HepG2 (cell line): Measurements from ENCODE around the gene B9D2. TPM values are rescaled to one million over a fixed set of nuclear protein-coding genes. Genes with fewer than 3 reads are reported as not detected.

Experiments
- CBX1 ChIP-seq: IDR thresholded peaks from one replicate; pipeline ENCODE4 v1.6.1; 2016; ENCODE audit warnings: antibody characterized with exemption, low read depth
- CHD4 ChIP-seq: fragments of 200-600 bp; sonication (generic); IDR thresholded peaks from 2 replicates; pipeline ENCODE4 v1.7.0; 2017; ENCODE audit warnings: mild to moderate bottlenecking, low read length, borderline replicate concordance
- DMAP1 ChIP-seq: IDR thresholded peaks from 2 replicates; pipeline ENCODE4 v1.6.1; 2016
- HNF4A ChIP-seq: sonication (generic); formaldehyde crosslinking; IDR thresholded peaks from 2 replicates; pipeline ENCODE4 v1.4.0; 2020; ENCODE audit warnings: missing genetic modification reagents
- HOXA7 ChIP-seq: sonication (generic); formaldehyde crosslinking; IDR thresholded peaks from 2 replicates; pipeline ENCODE4 v1.8.1; 2022; ENCODE audit warnings: mild to moderate bottlenecking, missing genetic modification reagents, moderate library complexity
- NR2F6 ChIP-seq, 2 experiments: IDR thresholded peaks; 2 replicates each; pipeline ENCODE4 v1.6.1; 2016; ENCODE audit warnings: antibody characterized with exemption in 1 of 2, mild to moderate bottlenecking in 1 of 2
- PPARG ChIP-seq: conservative IDR thresholded peaks from 2 replicates; pipeline ENCODE4 v1.6.1; 2016; ENCODE audit warnings: missing biosample characterization, missing genetic modification reagents
- RFX5 ChIP-seq: IDR thresholded peaks from 2 replicates; pipeline ENCODE4 v1.6.1; 2011; ENCODE audit warnings: low read depth, low read length, improper control_type of control experiment
- TGIF2 ChIP-seq: IDR thresholded peaks from 2 replicates; pipeline ENCODE4 v1.6.1; 2016; ENCODE audit warnings: control low read depth, missing compliant biosample characterization
- THYN1 ChIP-seq: sonication (generic); formaldehyde crosslinking; IDR thresholded peaks from 2 replicates; pipeline ENCODE4 v1.8.1; 2023; ENCODE audit warnings: low read depth, mild to moderate bottlenecking, moderate library complexity, missing genetic modification reagents, borderline replicate concordance
- XRCC5 ChIP-seq: fragments of 200-400 bp; formaldehyde crosslinking; optimal IDR thresholded peaks from 2 replicates; pipeline ENCODE3; 2017; ENCODE audit warnings: mild to moderate bottlenecking, low read length
- ZFY ChIP-seq: sonication (generic); formaldehyde crosslinking; IDR thresholded peaks from 2 replicates; pipeline ENCODE4 v1.4.0; 2020; ENCODE audit warnings: missing genetic modification reagents
- ZIK1 ChIP-seq: sonication (generic); formaldehyde crosslinking; IDR thresholded peaks from 2 replicates; pipeline ENCODE4 v1.5.0; 2020; ENCODE audit warnings: mild to moderate bottlenecking, low read depth, missing genetic modification reagents, borderline replicate concordance
- ZNF629 ChIP-seq: sonication (generic); formaldehyde crosslinking; conservative IDR thresholded peaks from 2 replicates; pipeline ENCODE4 v1.5.0; 2020; ENCODE audit warnings: missing genetic modification reagents
- ZNF749 ChIP-seq: sonication (generic); formaldehyde crosslinking; IDR thresholded peaks from 2 replicates; pipeline ENCODE4 v1.8.0; 2022; ENCODE audit warnings: mild to moderate bottlenecking, missing genetic modification reagents, moderate library complexity, borderline replicate concordance
- ZNF781 ChIP-seq: sonication (generic); formaldehyde crosslinking; IDR thresholded peaks from 2 replicates; pipeline ENCODE4 v1.5.1; 2020; ENCODE audit warnings: borderline replicate concordance, mild to moderate bottlenecking, missing genetic modification reagents; ENCODE audit errors: not compliant biosample characterization
- ZNF792 ChIP-seq: IDR thresholded peaks from 2 replicates; pipeline ENCODE4 v1.6.1; 2016
- ZSCAN22 ChIP-seq: sonication (generic); formaldehyde crosslinking; IDR thresholded peaks from 2 replicates; pipeline ENCODE4 v1.4.0; 2020; ENCODE audit warnings: mild to moderate bottlenecking, missing genetic modification reagents
- polyA plus RNA-seq, 8 experiments: library from polyadenylated mRNA; depleted of rRNA in 3 of 8; stranded (reverse) in 7 of 8; unstranded in 1 of 8; fragments of >200 nt; fragmentation: Illumina TruSeq in 4 of 8; extraction: Trizol in 4 of 8; gene quantifications; 2 replicates each; pipeline versions ENCODE4 v1.2.1 to v1.2.3, GENCODE V29; 2011 to 2016; ENCODE audit warnings: low read depth in 4 of 8, missing spikeins in 1 of 8, mixed read lengths in 1 of 8; ENCODE audit not compliant: insufficient read depth in 1 of 8
- total RNA-seq, 5 experiments: library from RNA; depleted of rRNA; stranded (reverse); fragments of >200 nt; fragmentation: Illumina TruSeq; extraction: Trizol; gene quantifications; 2 replicates each; pipeline ENCODE4 v1.2.3, GENCODE V29; 2016; ENCODE audit warnings: low read depth in 1 of 5
- TF ChIP-seq, protein P1 (sequence below): sonication (generic); formaldehyde crosslinking; IDR thresholded peaks from 2 replicates; pipeline ENCODE4 v1.5.1; 2020; ENCODE audit warnings: missing genetic modification reagents, mild to moderate bottlenecking, borderline replicate concordance
- TF ChIP-seq, protein P2 (sequence below): sonication (generic); formaldehyde crosslinking; IDR thresholded peaks from 2 replicates; pipeline ENCODE4 v1.4.0; 2020; ENCODE audit warnings: low read depth, missing genetic modification reagents
- TF ChIP-seq, protein P3 (sequence below): IDR thresholded peaks from 2 replicates; pipeline ENCODE4 v1.6.1; 2016; ENCODE audit warnings: missing genetic modification reagents, missing compliant biosample characterization
- TF ChIP-seq, protein P4 (sequence below): sonication (generic); formaldehyde crosslinking; IDR thresholded peaks from 2 replicates; pipeline ENCODE4 v1.5.0; 2020; ENCODE audit warnings: mild to moderate bottlenecking, missing genetic modification reagents, moderate library complexity

B9D2 gene
- total and polyA plus RNA-seq, 2 of the 13 experiments (the other 11 are each of a cell fraction or from before 2014, with no cell fraction given): 3.1 to 4.4 TPM

DNA sequence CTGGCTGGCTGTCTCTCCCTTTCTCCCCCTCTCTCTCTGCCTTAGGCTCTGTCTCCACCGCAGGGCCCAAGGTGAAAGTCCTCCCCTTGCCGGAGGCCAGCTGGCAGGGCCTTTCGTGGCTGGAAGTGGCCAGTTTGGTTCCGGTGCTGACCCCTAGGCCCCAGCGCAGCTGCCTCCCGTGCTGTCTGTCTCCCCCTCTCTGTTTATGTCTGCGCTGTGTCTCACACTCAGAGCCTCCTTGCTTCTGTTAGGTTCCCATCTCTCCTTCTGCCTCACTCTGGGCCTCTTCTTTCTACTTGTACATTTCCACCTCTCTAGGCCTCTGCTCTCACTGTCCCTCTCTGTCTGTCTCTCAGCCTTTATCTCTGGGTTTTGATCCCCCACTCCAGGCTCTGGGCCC lies 40.9 kb downstream of the B9D2 start (continued):
- TF ChIP-seq, protein P1, sequence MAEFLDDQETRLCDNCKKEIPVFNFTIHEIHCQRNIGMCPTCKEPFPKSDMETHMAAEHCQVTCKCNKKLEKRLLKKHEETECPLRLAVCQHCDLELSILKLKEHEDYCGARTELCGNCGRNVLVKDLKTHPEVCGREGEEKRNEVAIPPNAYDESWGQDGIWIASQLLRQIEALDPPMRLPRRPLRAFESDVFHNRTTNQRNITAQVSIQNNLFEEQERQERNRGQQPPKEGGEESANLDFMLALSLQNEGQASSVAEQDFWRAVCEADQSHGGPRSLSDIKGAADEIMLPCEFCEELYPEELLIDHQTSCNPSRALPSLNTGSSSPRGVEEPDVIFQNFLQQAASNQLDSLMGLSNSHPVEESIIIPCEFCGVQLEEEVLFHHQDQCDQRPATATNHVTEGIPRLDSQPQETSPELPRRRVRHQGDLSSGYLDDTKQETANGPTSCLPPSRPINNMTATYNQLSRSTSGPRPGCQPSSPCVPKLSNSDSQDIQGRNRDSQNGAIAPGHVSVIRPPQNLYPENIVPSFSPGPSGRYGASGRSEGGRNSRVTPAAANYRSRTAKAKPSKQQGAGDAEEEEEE (CRISPR knock-in tag): no peak
- TF ChIP-seq ZIK1 (CRISPR knock-in tag) (no peak), ZSCAN22 (no peak), ZNF629 (CRISPR knock-in tag) (0 out of 2 replicates have a peak, but pooled peaks have one; percentile 13), CHD4 (no peak), PPARG (CRISPR knock-in tag) (no peak), THYN1 (CRISPR knock-in tag) (no peak), NR2F6 (IDR thresholded peaks at IDR 0.05) (peak; percentile 31; the same call in 1 of the 2 replicates), NR2F6 (CRISPR knock-in tag; IDR thresholded peaks at IDR 0.05) (peak; percentile 82), ZFY (peak; percentile 69), ZNF749 (no peak), ZNF792 (CRISPR knock-in tag) (peak; percentile 15; the same call in 1 of the 2 replicates), RFX5 (no peak), ZNF781 (CRISPR knock-in tag) (no peak), TGIF2 (CRISPR knock-in tag) (no peak), HOXA7 (CRISPR knock-in tag) (no peak), DMAP1 (CRISPR knock-in tag) (peak; percentile 26; the same call in 1 of the 2 replicates), CBX1 (no peak), HNF4A (CRISPR knock-in tag) (peak; percentile 62), XRCC5 (peak; percentile 27)
- TF ChIP-seq, protein P2, sequence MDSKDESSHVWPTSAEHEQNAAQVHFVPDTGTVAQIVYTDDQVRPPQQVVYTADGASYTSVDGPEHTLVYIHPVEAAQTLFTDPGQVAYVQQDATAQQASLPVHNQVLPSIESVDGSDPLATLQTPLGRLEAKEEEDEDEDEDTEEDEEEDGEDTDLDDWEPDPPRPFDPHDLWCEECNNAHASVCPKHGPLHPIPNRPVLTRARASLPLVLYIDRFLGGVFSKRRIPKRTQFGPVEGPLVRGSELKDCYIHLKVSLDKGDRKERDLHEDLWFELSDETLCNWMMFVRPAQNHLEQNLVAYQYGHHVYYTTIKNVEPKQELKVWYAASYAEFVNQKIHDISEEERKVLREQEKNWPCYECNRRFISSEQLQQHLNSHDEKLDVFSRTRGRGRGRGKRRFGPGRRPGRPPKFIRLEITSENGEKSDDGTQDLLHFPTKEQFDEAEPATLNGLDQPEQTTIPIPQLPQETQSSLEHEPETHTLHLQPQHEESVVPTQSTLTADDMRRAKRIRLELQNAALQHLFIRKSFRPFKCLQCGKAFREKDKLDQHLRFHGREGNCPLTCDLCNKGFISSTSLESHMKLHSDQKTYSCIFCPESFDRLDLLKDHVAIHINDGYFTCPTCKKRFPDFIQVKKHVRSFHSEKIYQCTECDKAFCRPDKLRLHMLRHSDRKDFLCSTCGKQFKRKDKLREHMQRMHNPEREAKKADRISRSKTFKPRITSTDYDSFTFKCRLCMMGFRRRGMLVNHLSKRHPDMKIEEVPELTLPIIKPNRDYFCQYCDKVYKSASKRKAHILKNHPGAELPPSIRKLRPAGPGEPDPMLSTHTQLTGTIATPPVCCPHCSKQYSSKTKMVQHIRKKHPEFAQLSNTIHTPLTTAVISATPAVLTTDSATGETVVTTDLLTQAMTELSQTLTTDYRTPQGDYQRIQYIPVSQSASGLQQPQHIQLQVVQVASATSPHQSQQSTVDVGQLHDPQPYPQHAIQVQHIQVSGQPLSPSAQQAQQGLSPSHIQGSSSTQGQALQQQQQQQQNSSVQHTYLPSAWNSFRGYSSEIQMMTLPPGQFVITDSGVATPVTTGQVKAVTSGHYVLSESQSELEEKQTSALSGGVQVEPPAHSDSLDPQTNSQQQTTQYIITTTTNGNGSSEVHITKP (CRISPR knock-in tag): no peak
- TF ChIP-seq, protein P3, sequence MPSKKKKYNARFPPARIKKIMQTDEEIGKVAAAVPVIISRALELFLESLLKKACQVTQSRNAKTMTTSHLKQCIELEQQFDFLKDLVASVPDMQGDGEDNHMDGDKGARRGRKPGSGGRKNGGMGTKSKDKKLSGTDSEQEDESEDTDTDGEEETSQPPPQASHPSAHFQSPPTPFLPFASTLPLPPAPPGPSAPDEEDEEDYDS (CRISPR knock-in tag): no peak
- TF ChIP-seq, protein P4, sequence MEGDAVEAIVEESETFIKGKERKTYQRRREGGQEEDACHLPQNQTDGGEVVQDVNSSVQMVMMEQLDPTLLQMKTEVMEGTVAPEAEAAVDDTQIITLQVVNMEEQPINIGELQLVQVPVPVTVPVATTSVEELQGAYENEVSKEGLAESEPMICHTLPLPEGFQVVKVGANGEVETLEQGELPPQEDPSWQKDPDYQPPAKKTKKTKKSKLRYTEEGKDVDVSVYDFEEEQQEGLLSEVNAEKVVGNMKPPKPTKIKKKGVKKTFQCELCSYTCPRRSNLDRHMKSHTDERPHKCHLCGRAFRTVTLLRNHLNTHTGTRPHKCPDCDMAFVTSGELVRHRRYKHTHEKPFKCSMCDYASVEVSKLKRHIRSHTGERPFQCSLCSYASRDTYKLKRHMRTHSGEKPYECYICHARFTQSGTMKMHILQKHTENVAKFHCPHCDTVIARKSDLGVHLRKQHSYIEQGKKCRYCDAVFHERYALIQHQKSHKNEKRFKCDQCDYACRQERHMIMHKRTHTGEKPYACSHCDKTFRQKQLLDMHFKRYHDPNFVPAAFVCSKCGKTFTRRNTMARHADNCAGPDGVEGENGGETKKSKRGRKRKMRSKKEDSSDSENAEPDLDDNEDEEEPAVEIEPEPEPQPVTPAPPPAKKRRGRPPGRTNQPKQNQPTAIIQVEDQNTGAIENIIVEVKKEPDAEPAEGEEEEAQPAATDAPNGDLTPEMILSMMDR (CRISPR knock-in tag): peak; percentile 43
